Activated T-cell treated with anti-CD3 and anti-CD28 coated beads for 1 hour (primary cell): ENCODE results near the gene MYEOV.

ENCODE experiments used
- DNase-seq: peaks from one replicate; pipeline ENCODE4 v3.0.0-alpha.2; 2020; ENCODE audit warnings: low read depth

Gene MYEOV

DNA sequence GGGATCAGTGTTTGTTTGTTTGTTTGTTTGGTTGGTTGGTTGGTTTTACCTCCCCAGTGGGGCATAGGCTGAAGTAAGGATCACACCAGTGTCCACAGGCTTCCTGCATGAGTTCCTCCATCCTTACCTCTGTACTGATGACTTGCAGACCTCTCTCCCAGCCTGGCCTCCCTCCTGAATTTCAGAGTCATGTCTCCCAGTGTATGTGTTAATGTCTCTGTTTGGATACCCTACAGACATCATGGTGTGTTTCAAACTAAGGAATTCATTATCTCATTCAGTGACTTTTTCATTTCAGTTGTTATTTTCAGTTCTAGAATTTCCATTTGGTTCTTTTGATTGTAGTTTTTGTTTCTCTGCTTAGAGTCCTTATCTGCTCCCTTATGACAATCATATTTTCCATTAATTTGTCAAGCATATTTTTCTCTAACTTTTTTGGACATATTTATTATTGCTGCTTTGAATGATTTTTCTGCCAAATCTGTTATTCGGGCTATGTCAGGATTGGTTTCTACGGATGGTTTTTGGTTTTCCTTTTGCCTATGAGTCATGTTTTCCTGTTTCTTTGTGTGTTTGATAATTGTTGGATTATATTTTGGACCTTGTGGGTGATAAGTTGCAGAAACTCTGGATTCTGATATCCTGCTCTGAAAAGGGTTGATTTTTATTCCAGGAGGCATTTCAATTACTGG, 23.6 kb downstream of the MYEOV start:
- DNase-seq = no peak

DNA sequence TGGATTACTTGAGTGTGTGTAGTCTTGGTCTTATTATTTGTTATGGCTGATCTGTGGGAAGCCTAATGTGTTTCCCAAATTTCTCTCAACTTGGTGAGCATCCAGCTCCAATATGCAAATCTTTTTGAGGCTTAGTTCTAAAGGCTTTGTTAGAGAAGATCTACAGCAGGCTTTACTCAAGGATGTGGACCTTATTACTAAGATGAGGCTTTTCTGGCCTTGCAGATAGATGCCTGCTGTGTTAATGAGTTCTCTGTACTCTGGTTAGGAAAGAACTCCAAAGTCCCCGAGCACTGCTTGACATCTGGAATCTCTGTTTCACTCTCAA, 24.1 kb downstream of the MYEOV start:
- no peak for DNase-seq

DNA sequence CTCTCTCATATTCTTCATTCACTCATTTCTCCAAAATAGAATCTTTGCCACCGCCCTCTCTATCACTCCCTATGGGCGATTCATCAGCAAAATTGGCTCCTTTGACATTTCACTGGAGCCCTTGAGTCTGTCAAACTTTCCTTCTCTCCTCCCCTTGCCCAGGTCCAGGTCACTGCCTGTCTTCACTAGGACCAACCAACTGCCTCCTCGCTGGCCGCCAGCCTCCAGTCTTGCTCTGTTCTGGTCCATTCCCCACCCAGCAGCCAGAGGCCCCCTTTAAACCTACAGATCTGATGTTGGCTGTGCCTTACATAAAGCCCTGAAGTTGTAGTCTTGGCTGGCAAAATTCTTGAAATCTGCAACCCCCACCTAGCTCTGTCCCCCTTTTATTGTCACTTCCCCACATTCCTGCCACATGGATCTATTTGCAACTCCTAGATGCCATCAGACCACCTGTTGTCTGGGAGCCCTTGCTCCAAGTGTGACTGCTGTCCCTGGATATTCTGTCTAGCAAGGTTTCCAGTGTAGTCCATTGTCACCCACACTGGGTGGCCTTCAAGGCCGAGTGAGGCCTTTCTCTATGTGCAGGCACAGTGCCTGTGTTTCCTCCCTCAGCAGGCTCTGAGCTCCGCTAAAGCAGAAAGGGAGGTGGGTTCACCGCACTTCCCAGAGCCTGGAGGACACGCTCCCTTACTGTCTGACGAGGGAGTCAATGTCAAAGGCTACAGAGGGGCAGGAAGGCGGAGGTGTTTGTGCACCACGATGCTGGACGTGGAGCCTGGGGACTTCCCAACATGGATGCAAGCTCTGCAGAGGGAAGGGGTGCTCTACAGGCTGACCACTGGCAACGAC, 25.5 kb downstream of the MYEOV start:
- no peak for DNase-seq

DNA sequence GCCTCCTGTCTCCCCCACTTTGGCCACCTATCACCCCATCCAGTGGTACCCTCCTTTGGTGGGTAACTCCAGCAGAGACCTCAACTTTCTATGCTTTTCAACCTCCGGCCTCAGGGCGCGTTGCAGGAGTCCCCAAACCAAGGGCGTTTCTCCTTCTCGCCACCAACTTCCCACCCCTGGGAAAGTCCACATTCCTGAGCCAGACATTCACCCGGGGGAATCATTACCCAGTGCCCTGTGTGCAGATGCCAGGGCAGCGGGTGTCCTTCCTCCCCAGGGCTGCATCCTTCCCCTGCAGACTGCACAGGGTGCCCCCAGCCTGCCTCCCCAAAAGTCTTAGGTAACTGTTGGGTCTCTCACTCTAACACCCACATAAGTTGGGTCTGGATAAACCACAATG, 26.4 kb downstream of the MYEOV start:
- DNase-seq = no peak

DNA sequence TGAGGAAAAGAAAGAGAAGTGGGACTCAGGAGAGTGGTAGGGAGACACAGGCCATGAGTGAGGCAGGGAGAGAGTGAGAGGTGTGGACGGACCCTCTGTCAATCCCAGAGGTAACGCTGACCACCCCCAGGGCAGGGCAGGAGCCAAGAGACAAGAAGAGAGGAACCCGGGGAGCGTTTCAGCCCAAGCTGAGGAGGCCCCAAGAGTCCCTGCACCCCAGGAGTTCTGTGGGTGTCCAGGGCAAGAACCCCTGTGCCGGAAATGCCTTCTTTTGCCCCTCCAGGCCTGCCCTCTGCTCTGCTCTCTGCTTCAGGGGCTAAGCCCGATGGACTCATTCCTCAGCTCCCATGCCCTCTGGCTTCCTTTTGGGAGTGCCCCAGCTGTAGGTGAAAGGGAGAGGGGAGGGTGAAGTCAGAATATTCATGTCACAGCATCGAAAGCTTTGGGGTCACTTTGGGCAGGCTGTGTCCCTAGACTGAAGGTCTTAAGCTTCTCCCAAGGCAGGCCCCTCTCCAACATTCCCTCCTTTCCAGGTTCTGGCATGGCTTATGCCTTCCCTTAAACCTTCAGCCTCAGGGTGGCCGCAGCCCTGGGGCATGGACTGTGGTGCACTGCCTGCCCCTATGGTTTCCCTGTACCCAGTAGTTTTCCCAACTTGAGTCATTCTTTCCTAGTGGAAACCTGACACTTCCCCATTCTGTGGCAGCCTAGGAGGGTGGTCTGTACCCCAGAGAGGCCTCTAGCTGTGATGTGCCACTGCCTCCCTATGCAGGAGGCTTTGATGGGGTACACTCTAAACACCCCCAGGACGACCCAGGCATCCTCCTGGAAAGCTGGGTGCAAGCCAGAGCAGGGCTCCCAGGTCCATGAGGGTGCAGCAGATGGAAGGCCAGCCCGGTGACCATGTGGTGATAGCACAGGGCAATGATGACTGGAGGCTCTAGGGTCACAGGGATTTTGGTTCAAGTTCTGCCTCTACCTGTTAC, 27.1 kb downstream of the MYEOV start:
- no peak for DNase-seq

DNA sequence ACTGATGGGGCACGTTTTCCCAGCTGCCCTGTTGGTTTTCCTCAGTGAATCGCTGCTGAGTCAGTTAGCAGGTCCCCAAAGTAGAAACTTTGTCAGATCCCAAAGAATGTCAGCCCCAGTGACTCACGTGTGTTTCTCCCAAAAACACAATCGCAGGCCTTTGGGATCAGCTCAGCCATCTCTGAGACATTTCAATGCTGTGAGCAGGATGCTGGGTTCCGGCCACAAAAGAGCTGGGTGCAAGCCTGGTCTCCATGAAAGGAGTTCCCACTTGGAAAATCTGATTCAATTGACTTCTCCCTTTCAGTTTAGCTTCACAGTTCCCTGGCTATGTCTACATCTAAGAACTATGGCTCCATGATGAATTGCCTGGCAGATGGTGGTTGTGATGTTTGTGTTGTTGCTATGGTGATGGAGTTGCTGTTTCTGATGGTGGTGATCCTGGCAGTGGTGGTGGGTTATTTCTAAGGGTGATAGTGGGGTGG, 28.0 kb downstream of the MYEOV start:
- no peak for DNase-seq

DNA sequence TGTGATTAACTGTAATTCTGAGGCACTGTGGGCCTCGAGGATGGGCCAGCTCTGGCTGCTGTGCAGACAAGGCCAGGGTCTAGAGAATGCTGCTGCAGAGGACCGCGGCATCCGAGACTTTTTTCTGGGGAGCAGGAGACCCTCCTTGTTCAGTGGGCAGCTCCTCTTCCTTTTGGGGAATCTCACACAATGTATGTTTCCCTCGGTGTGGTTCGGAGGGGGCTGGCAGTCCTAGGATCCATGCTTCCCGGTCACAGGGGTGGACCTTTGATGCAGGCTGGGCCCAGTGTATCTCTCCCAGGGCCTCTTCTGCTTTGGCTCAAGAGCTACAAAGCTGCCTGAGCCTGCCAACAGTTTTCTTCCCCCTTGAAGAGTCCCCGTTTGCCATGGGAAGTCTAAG, 31.5 kb downstream of the MYEOV start:
- no peak for DNase-seq

DNA sequence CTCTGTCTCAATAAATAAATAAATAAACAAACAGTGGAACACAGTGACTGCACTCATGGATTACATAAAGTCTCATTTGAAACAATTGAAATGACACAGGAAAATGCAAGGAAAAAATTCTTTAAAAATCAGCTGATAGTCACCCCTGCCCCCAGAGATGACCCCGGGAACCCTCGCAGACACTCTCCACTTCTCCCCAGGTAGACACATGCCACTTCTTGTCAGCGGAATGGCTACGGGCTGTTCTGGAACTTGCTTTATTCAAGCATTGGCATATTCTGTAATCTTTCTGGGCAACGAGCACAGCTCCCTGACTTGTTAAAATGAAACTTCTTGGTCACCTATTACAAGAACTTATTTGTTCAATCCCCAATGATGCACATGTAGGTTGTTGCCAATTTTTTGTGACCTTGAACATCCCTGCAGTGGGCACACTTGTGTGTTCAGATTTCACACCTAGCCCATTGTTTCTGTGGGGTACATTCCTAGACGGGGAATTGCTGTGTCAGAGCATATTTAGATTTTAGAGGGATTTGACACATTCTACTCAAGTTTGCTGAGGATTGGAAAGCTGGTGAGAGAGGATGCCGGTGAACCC, 32.8 kb downstream of the MYEOV start:
- no peak for DNase-seq

DNA sequence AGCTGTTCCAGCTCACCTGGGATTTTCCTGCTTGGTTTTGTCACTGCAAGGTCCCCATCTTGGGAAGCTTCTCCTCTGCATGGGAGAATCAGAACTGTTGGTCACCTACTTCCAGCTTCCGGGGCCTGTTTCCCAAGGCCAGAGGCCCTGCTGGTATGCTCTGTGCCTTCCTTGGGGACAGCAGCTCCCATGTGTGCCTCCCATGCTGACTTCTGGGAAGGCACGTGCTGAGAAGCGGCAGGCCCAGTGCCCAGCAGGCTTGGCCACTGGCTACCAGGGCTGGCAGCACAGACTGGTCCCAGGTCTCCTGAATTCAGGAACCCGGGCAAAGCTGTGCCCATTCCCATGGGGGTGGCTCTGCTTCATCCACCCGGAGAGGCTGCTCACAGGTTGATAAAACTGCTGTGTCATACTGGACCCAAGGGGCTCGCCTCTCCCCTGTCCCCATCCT, 33.8 kb downstream of the MYEOV start:
- DNase-seq = no peak

DNA sequence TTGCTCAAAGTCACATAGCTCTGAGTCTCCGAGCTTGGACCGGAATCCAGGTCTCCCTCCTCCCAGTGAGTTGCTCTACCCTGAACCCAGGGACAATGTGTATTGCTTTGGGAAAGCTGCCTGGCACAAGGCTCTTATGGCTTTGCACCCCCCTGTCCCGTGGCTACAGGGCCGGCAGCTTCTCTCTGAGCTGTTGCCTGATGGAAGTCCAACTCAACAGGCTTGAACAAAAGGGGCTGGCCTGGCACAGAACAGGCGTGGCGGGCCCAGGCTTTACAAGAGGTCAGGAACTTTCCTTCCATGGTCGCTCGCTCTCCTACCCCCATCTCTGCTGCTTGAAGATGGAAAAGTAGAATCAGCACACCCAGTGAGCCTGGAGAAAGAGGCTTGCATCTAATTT, 34.3 kb downstream of the MYEOV start:
- DNase-seq = no peak

DNA sequence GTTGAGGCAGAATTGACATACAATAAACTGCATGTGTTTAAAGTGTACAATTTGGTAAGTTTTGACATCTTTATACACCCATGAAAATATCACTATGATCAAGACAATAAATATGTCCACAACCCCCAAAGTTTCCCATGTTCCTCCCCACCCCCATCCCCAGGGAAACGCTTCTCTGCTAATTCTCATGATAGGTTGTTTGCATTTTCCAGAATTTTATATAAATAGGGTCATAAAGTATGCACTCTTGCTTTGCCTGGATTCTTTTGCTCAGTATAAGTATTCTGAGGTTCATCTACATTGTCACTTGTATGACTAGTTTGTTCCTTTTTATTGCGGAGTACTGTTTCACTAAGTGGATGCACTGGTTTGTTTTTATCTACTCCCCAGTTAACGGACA, 35.6 kb downstream of the MYEOV start:
- no peak for DNase-seq

DNA sequence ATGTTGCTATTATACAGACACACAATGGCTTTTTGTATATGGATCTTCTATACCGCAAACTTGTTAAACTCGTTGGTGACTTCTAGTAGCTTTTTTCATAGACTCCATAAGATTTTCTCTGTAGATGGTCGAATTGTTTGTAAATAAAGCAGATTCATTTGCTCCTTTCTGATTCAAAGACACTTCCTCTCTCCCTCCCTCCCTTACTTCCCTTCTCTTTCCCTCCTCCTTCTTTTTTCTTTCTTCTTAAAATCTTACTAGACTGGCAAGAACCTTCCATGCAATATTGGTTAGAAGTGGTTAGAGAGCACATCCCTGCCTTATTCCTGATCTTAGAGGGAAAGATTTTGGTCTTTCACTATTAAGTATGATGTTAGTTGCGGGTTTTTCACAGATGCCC, 36.4 kb downstream of the MYEOV start:
- DNase-seq = no peak

DNA sequence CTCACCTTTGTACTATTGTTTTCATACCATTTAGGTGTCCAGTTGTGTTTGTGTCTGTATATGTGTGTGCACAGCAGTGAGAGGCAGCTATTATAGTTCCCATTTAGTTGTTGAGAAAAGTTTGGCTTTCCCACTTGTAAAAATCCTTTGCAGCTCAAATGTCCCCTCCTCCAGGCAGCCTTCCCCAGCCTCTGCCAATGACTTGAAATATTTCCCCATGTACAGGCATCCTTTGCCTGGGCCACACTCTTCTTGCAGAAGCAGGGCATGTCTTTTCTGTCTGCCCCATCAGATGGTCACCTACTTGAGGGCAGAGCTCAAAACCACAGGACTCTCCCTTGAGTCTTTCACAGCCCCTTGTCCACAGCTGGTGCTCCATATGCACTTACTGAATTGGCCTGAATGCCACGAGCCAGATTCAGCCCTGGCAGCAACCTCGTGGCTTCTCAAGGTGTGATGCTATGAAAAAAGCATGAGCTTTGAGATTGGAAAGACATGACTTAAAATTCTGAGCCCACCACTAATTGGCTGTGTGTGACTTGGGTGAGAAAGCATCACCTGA, 39.3 kb downstream of the MYEOV start:
- no peak for DNase-seq

DNA sequence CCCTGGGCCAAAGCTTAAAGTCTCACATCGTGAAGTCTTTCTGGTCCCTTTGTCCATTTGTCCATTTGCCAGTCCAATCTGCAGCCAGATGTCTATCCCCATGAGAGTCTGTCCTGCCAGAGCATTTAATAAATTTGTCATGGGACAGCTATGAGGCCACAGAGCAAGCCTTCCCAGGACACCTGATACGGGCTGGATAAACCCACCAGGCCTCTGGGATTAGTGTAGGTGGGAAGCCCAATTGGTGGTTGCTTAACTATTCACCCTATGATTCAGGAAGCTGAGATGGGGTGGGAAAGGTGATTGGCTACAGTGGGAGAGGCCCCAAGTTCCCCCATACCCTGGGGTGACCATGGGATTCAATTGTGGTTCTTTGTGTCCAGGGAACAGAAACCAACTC, 39.9 kb downstream of the MYEOV start:
- no peak for DNase-seq

DNA sequence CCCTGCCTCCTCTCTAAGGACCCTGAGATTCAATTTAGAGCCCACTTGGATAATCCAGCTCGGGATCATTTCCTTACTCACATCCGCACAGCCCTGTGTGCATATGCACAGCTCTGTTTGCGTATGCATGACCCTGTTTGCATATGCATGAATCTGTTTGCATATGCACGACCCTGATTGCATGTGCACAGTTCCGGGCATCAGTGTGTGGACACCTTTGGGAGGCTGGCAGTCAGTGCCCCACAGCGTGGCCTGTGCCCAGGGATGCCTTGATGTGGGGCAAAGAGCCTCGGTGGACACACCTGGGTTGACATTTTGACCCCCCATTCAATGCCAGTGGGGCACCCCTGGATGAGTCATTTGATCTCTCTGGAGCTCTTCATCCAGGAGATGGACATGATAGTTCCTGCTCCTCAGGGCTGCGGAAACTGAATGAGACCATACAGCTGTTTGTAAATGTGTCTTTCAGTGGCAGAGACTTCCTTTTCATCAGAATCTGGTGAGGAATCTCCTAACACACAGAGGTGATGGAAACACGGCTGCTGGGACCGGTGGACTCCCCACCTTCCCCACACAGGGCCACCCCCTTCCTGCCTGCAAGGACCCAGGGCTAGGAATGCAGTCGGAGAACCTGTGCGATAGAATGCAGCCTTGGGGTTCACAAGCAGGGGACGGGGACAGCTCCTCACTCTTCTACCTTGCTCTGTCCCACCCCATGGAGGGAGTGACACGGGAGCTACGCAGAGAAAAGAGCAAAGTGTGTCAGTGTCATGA, 41.2 kb downstream of the MYEOV start:
- no peak for DNase-seq

DNA sequence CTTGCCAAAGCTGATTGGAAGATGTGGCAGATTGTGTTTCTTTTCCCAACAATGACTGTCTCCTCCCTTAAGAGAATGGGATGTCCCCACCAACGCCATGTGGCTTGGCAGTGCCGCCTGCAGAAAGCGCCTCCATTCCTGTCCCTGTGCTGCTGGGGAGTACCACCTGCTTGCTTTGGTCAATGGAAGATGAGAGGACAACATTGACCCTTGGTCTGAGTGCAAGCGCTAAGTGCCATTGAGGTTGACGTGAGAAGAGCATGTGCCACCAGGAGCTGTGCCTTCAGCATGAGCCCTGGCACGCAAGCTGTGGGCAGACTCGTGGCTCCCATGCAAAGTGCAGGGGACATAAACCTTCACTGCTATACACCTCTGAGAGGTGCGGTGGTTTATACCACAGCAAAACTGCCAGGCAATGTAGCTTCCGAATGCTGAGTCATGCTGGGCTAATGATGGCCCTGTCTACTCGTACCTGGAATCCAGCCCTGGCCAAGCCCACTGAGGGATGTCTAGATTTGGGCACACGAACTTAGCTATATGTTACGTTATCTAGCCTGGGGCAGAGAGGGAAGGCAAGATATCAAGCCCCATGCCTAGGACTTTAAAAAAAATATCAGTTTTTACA, 41.9 kb downstream of the MYEOV start:
- no peak for DNase-seq

DNA sequence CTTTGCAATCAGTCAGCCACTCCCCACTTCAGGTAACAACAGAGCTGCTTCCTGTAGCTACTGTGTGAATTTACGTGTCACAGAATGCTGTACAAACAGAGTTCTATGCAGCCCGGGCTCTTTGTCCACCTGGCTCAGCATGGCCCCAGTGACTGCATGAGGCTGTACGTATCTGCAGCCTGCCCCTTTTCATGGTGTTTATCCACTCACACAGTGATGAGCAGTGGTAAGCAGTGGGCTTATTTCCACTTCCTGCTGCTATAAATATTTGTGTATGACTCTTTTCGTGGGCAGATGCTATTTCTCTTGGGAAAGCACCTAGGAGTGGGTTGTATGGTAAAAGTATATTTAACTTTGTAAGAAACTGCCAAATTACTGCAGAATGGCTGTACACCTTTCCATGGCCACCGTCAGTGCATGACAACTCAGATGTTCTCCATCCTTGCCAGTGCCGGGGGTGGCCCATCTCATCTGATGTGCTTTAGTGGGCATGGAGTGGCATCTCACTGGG, 43.3 kb downstream of the MYEOV start:
- no peak for DNase-seq

DNA sequence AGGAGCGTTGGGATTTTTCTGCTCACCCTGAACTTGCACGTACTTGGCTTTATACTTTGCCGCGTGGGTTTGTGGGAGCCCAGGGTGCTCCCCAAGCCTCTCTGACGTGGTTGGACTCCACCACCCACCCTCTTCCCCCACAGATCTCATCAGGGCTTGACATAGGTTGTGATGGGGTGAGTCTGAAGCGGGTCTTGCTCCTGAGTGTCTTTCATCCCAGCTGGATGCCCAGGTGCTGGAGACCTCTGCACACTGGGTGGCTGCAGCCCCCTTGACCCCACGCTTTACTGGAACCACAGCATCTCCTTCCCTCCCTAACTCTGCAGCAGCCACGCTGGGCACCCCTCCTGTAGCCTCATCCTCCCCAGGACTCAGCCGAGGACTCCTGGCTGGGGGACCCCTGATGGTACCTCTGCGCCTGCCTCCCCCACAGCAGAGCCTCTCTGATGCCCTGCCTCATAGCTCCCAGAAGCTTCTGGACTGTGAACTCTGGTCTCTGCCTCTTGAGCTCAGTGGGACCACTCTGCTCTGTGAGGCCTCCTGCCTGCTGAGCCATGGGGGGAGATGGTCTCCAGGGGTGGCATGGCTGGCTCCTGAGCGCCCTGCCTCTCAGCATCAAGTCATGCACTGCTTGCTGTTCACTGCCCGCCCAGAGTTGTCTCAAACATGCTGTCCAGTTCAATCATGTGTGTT, 45.2 kb downstream of the MYEOV start:
- DNase-seq = no peak

DNA sequence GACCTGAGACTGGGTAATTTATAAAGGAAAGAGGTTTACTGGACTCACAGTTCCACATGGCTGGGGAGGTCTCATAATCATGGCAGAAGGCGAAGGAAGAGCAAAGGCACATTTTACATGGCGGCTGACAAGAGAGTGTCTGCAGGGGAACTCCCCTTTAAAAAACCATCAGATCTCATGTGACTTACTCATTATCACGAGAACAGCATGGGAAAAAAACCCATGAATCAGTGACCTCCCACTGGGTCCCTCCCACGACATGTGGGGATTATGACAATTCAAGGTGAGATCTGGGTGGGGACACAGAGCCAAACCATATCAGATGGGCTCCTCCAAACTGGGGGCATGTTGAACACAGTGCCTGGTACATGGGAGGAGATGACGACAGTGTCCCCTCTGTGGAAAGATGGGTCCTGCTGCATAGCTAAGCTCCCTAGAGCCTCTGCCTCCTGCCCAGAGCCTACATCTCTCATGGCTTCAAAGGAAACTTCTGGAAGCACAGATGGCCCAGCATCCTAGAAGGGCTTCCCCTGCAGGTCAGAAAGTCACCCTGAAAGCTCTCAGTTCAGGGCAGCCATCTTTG, 46.1 kb downstream of the MYEOV start:
- DNase-seq = no peak
